ENCODE data around the gene DNTTIP2. TPM values are rescaled to one million over a fixed set of nuclear protein-coding genes. Genes with fewer than 3 reads are reported as not detected.
"Not testable (repeated sequence)": the region's sequence is repeated elsewhere in the genome, so short reads cannot be mapped to it uniquely, and the experiment has no call there.

Gene DNTTIP2
- polyA plus RNA-seq, 4 donors: 68.5 to 81.1 (median 74.9) TPM

- DNase-seq (ENCODE audit: low read depth in 4 of 4, low spot score in 3 of 4): peak in 1 of 4 donors; percentile 5
Observed at GRCh38 chr1:93878501-93878888, 511 bp downstream of the DNTTIP2 start.

GRCh38 chr1:93877529-93877928, 1.5 kb downstream of the DNTTIP2 start:
- no peak for DNase-seq (ENCODE audit: low read depth in 4 of 4, low spot score in 3 of 4)

- no peak for DNase-seq (ENCODE audit: low read depth in 4 of 4, low spot score in 3 of 4)
Observed at GRCh38 chr1:93876244-93876643, 2.8 kb downstream of the DNTTIP2 start.

- peak in 1 of 4 donors; percentile 14 for DNase-seq (ENCODE audit: low read depth in 4 of 4, low spot score in 3 of 4)
Observed at GRCh38 chr1:93874025-93874651, 4.9 kb downstream of the DNTTIP2 start.

- DNase-seq (ENCODE audit: low read depth in 4 of 4, low spot score in 3 of 4): no peak
Observed at GRCh38 chr1:93871366-93871765, 7.6 kb downstream of the DNTTIP2 start.

- no peak for DNase-seq (ENCODE audit: low read depth in 4 of 4, low spot score in 3 of 4)
Observed at GRCh38 chr1:93869653-93870052, 9.4 kb downstream of the DNTTIP2 start.

GRCh38 chr1:93868492-93868891, 10.5 kb downstream of the DNTTIP2 start:
- DNase-seq (ENCODE audit: low read depth in 4 of 4, low spot score in 3 of 4): not testable (repeated sequence)

- DNase-seq (ENCODE audit: low read depth in 4 of 4, low spot score in 3 of 4): no peak
Observed at GRCh38 chr1:93865253-93865652, 13.8 kb downstream of the DNTTIP2 start.

- DNase-seq (ENCODE audit: low read depth in 4 of 4, low spot score in 3 of 4): no peak
Observed at GRCh38 chr1:93864175-93864574, 14.8 kb downstream of the DNTTIP2 start.

- DNase-seq (ENCODE audit: low read depth in 4 of 4, low spot score in 3 of 4): not testable (repeated sequence)
Observed at GRCh38 chr1:93857653-93858052, 21.4 kb downstream of the DNTTIP2 start.

- not testable (repeated sequence) for DNase-seq (ENCODE audit: low read depth in 4 of 4, low spot score in 3 of 4)
Observed at GRCh38 chr1:93855983-93856382, 23.0 kb downstream of the DNTTIP2 start.

GRCh38 chr1:93853940-93854339, 25.1 kb downstream of the DNTTIP2 start:
- DNase-seq (ENCODE audit: low read depth in 4 of 4, low spot score in 3 of 4): no peak

- DNase-seq (ENCODE audit: low read depth in 4 of 4, low spot score in 3 of 4): no peak
Observed at GRCh38 chr1:93851878-93852277, 27.1 kb downstream of the DNTTIP2 start.

- DNase-seq (ENCODE audit: low read depth in 4 of 4, low spot score in 3 of 4): no peak
Observed at GRCh38 chr1:93851327-93851712, 27.7 kb downstream of the DNTTIP2 start.

- DNase-seq (ENCODE audit: low read depth in 4 of 4, low spot score in 3 of 4): not testable (repeated sequence)
Observed at GRCh38 chr1:93850687-93851326, 28.2 kb downstream of the DNTTIP2 start.

- no peak for DNase-seq (ENCODE audit: low read depth in 4 of 4, low spot score in 3 of 4)
Observed at GRCh38 chr1:93848350-93848883, 30.6 kb downstream of the DNTTIP2 start.

GRCh38 chr1:93847811-93848288, 31.2 kb downstream of the DNTTIP2 start:
- DNase-seq (ENCODE audit: low read depth in 4 of 4, low spot score in 3 of 4): peak; percentile 43 to 54 (median 46)

GRCh38 chr1:93846992-93847810, 31.8 kb downstream of the DNTTIP2 start:
- peak; percentile 90 to 97 (median 91) for DNase-seq (ENCODE audit: low read depth in 4 of 4, low spot score in 3 of 4)

GRCh38 chr1:93846206-93846991, 32.6 kb downstream of the DNTTIP2 start:
- DNase-seq (ENCODE audit: low read depth in 4 of 4, low spot score in 3 of 4): peak; percentile 75 to 80 (median 79)

GRCh38 chr1:93845538-93846205, 33.3 kb downstream of the DNTTIP2 start:
- peak in 3 of 4 donors; percentile 4 to 30 (median 10) for DNase-seq (ENCODE audit: low read depth in 4 of 4, low spot score in 3 of 4)
